Loucy (cell line): ENCODE measurements around the gene CD79B.
A peak's percentile ranks its signal among the peaks of the same experiment; 100 is the strongest.

Experiments used
- CTCF ChIP-seq: fragments of 200-600 bp; sonication (generic); conservative IDR thresholded peaks from 2 replicates; pipeline ENCODE4 v1.5.1; 2014; ENCODE audit warnings: mild to moderate bottlenecking, antibody characterized with exemption, low read length
- EZH2phosphoT487 ChIP-seq: fragments of 200-600 bp; IDR thresholded peaks from 2 replicates; pipeline ENCODE4 v1.6.1; 2018; ENCODE audit warnings: antibody characterized with exemption, mild to moderate bottlenecking, moderate library complexity, borderline replicate concordance

- peak; percentile 43 for TF ChIP-seq CTCF
- no peak for TF ChIP-seq EZH2phosphoT487
Observed at GRCh38 chr17:63937319-63937718, 5.2 kb upstream of the CD79B start.
